Measurements from ENCODE around the gene CYB561A3. TPM values are rescaled to one million over a fixed set of nuclear protein-coding genes. Genes with fewer than 3 reads are reported as not detected.

CYB561A3 gene
- total RNA-seq, 1 donor from 2014 or later: 39.0 TPM

GRCh38 chr11:61310749-61311148, 50.9 kb downstream of the CYB561A3 start:
- Histone ChIP-seq H3K27me3 (ENCODE audit: control insufficient read depth, insufficient read depth, low read length) (no peaks in the 10 kb centered on the region), H3K4me3 (ENCODE audit: low read depth, low read length) (no peak overlapping the region), H3K36me3 (ENCODE audit: control insufficient read depth, insufficient read depth, low read length) (peaks cover 6% of the 10 kb centered on the region)
- no peak for DNase-seq (ENCODE audit: low read depth)
- no peak for TF ChIP-seq CTCF (IDR thresholded peaks at IDR 0.05; ENCODE audit: insufficient read depth, low read length, poor library complexity, severe bottlenecking)

GRCh38 chr11:61309739-61310138, 51.9 kb downstream of the CYB561A3 start:
- H3K36me3 ChIP-seq (ENCODE audit: control insufficient read depth, insufficient read depth, low read length): peaks cover 6% of the 10 kb centered on the region
- H3K27me3 ChIP-seq (ENCODE audit: control insufficient read depth, insufficient read depth, low read length): no peaks in the 10 kb centered on the region
- no peak for TF ChIP-seq CTCF (IDR thresholded peaks at IDR 0.05; ENCODE audit: insufficient read depth, low read length, poor library complexity, severe bottlenecking)
- no peak overlapping the region for H3K4me3 ChIP-seq (ENCODE audit: low read depth, low read length)
- no peak for DNase-seq (ENCODE audit: low read depth)

GRCh38 chr11:61309141-61309540, 52.5 kb downstream of the CYB561A3 start:
- Histone ChIP-seq H3K27me3 (ENCODE audit: control insufficient read depth, insufficient read depth, low read length) (no peaks in the 10 kb centered on the region), H3K36me3 (ENCODE audit: control insufficient read depth, insufficient read depth, low read length) (peaks cover 6% of the 10 kb centered on the region), H3K4me3 (ENCODE audit: low read depth, low read length) (no peak overlapping the region)
- no peak for TF ChIP-seq CTCF (IDR thresholded peaks at IDR 0.05; ENCODE audit: insufficient read depth, low read length, poor library complexity, severe bottlenecking)
- no peak for DNase-seq (ENCODE audit: low read depth)

GRCh38 chr11:61307354-61307753, 54.3 kb downstream of the CYB561A3 start:
- H3K27me3 ChIP-seq (ENCODE audit: control insufficient read depth, insufficient read depth, low read length): no peaks in the 10 kb centered on the region
- H3K4me3 ChIP-seq (ENCODE audit: low read depth, low read length): no peak overlapping the region
- DNase-seq (ENCODE audit: low read depth): no peak
- H3K36me3 ChIP-seq (ENCODE audit: control insufficient read depth, insufficient read depth, low read length): peaks cover 7% of the 10 kb centered on the region
- TF ChIP-seq CTCF (IDR thresholded peaks at IDR 0.05; ENCODE audit: insufficient read depth, low read length, poor library complexity, severe bottlenecking): no peak

GRCh38 chr11:61306221-61306620, 55.5 kb downstream of the CYB561A3 start:
- H3K36me3 ChIP-seq (ENCODE audit: control insufficient read depth, insufficient read depth, low read length): peaks cover 8% of the 10 kb centered on the region
- TF ChIP-seq CTCF (IDR thresholded peaks at IDR 0.05; ENCODE audit: insufficient read depth, low read length, poor library complexity, severe bottlenecking): no peak
- H3K4me3 ChIP-seq (ENCODE audit: low read depth, low read length): no peak overlapping the region
- DNase-seq (ENCODE audit: low read depth): no peak
- no peaks in the 10 kb centered on the region for H3K27me3 ChIP-seq (ENCODE audit: control insufficient read depth, insufficient read depth, low read length)

GRCh38 chr11:61305417-61305816, 56.3 kb downstream of the CYB561A3 start:
- no peak overlapping the region for H3K4me3 ChIP-seq (ENCODE audit: low read depth, low read length)
- TF ChIP-seq CTCF (IDR thresholded peaks at IDR 0.05; ENCODE audit: insufficient read depth, low read length, poor library complexity, severe bottlenecking): no peak
- DNase-seq (ENCODE audit: low read depth): no peak
- H3K36me3 ChIP-seq (ENCODE audit: control insufficient read depth, insufficient read depth, low read length): peaks cover 6% of the 10 kb centered on the region
- H3K27me3 ChIP-seq (ENCODE audit: control insufficient read depth, insufficient read depth, low read length): no peaks in the 10 kb centered on the region
